HG03520 (cell line): ENCODE data around the gene SELP.

Experiments
- ATAC-seq: cut with Tn5 transposase; IDR thresholded peaks from one replicate; pipeline ENCODE4 v1.9.1; 2021; ENCODE audit warnings: mild to moderate bottlenecking, moderate library complexity; ENCODE audit not compliant: unreplicated experiment

Gene SELP

DNA sequence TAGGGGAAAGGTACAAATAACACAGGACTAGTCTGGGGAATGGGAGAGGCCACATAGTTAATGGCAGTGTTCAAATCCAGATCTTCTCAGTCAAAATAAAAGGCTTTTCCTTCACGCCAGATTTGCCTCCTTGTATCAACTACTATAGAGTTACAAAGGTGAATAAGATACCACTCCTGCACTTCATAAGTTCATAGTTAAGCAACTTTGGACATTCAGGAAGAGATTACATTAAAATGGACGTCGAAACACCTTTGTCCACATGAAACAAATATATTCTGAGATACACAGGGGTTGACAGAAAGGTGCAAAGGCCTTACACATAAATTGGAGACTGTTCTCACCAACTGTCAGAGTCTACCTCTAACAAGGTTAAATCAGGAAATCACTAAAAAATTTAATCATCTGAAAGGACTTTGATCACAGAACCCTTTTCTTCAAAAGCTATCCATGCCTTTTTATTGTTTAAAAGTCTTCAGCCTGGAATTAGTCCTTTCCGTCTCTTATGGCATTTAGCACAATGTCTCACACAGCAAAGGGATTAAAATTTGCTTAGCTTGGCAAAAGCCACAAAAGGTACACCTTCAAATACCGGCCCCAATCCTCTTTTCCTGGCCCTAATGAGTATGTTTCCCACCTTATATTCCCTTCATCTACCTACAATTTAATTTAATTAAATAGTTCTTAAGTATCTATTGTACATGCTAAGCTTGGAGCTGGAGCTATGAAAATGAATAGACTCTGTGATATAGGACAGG lies 51.8 kb downstream of the SELP start:
- ATAC-seq = no peak

DNA sequence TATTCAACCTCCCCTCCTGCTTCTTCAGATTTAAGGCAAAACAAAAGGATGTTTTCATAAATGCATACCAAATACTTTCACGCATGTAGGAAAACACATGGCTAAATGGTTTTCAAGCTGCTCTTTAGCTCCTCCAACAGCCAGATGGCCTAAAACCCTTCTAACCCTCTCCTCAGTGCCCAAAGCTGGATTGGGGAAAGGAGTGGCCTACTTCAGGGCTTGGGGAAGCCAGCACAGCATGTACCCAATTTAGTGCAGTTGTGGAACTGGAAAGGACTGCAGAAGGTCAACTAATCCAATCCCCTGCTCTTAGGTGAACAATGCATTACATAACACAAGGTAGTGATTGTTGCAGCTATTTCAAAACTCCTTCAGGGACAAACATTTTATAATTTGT lies 53.0 kb downstream of the SELP start:
- ATAC-seq = no peak

- ATAC-seq = no peak
Observed at GRCh38 chr1:169576241-169576934, 53.5 kb downstream of the SELP start.

DNA sequence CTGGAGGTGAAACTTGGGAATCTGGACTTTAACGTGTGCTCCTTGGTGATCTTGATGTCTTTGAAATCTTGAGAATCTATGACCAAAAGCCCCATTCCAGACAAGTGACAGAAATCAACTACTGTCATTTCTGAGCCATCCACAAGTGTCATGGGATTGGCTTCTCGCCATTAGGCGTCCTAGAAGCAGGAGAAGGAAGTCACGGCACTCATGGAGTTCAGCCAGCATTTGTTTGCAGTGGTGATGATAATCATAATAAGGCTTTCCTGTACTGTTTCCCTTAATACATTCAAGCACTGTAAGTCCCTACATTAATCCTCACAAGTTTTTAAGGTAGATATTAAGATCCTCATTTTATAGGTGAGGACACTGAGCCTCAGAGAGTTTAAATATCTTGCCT lies 55.6 kb downstream of the SELP start:
- ATAC-seq = no peak

GRCh38 chr1:169572187-169572586 lies 57.7 kb downstream of the SELP start:
- ATAC-seq = no peak

DNA sequence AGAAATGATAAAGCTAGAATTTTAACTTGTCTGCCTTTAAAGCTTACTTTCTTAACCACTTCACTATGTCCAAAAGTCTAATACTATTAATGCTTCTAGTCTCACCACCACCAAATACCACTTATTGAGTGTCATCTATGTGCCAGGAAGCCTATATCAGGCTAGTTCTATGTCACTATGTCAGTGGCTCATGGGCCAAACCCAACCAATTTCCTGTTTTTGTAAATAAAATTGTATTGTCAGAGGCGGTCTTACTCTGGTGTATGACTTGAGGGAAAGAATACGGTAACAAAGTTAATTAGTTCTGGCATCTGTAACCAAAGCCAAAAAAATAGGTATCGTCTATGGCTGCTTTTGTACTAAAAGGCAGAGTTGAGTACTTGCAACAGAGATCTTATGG lies 58.5 kb downstream of the SELP start:
- ATAC-seq = no peak

DNA sequence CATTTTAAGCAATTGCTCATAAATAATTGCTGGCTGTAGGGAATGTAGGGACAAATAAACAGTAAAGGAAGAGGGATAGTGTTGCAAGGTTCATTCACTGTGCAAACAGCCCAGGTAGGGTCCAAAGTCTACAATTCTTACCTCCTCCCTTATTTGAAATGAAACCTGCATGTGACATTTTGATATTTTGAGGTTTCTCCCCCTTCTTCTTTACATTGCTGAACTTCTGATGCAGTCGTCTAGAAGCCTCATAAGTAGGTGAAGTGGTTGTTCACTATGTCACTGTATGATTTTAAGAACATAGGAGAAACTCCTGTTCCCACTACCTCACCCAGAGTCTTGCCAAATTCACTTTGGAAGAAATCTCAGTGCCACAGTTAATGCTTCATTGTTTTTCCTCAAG lies 59.8 kb downstream of the SELP start:
- ATAC-seq = no peak

DNA sequence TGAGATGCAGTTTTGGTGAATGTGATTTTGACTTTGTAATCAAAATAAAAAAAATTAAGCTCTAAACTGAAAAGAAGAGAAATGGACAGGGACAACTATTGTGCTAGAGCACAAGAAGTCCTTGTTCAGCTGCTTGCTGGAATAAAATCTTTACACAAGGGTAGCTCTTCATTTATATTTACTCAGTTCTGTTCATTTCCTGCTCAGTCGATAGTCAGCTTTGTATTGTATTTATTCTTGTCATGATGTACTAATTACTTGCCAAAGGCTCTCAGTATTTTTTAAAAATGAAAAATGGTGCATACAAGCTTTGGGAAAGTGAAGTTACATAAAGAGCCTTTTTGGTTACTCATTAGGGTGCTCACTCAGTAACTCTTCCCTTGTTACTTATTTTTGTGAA lies 61.4 kb downstream of the SELP start:
- ATAC-seq = no peak

DNA sequence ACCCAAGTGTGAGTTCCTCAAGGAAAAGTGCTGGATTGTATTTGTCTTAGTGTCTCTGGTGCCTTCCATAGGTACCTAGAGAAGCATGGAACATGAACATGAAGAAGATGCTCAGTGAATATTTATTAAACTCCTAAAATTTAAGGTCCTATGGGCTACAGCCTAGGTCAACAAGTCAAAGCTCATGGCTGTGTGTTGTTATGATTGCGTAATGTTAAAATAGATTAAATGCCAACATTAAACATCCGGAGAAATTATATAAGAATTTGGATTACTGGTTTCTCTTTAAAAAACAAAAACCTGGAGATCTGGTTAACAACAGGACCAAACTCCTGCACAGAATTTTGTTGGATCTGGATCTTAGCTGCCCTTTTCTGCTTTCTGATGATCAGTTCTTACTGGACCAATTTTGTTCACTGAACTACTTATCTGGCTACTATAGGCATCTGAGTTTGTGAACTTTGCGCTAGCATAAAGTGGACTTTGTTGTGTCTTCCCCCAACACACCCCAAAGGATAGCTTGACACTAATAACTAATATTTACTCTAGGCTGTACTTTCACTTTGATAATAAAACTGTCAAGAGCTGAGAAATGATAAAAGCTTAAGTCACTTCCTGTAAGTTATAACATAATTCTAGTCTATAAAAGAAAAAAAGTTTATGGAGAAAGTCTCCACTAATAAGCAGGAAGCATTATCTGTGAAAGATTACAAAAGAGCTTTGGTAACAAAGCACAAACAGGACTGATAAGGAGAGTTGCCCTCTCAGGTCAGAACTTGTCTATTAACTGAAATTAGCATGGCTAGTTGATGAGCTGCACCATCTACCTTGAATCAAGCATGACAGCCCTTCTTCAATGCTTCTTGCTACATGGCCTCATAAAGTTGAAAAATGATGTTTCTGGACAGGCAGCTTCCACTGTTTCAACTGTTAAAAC lies 64.3 kb downstream of the SELP start:
- no peak for ATAC-seq

- no peak for ATAC-seq
Observed at GRCh38 chr1:169563650-169564049, 66.3 kb downstream of the SELP start.

DNA sequence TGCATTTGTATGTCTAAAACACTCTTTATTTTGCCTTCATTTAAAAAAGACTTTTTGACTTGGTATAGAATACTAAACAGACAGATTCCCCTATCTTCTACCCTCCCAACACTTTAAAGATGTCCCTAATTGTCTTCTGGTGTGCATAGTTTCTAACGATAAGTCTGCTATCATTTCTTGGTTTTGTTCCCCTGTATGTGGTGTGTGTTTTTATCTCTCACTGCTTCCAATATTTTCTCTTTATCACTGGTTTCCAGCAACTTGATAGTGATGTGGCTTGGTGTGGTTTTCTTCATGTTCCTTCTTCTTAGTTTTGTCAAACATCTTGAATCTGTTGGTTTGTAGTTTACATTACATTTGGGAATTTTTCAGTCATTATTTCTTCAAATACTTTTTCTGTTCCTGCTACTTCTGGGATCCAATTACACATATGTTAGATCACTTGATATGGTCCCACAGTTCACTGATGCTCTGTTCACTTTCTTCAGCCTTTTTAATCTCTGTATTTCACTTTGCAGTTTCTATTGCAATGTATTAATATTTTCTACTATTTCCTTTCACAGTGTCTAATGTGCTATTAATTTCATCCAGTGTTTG lies 66.8 kb downstream of the SELP start:
- no peak for ATAC-seq

DNA sequence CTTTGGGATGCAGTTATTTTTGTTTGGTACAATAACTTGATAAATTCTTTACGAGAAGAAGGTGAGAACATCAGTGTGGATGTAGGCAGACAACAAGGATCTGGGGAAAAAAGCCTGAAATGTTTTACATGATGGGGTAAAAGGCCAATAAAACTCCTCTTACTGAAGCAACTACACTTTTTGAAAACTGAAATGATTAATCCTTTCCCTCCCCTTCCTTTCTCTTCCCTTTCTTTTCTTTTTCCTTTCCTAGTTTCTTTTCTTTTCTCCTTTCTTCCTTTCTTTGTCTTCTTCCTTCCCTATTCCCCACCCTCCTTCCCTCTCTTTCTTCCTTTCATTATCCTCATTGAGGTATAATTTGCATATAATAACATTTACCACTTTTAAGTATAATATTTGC lies 68.2 kb downstream of the SELP start:
- no peak for ATAC-seq

DNA sequence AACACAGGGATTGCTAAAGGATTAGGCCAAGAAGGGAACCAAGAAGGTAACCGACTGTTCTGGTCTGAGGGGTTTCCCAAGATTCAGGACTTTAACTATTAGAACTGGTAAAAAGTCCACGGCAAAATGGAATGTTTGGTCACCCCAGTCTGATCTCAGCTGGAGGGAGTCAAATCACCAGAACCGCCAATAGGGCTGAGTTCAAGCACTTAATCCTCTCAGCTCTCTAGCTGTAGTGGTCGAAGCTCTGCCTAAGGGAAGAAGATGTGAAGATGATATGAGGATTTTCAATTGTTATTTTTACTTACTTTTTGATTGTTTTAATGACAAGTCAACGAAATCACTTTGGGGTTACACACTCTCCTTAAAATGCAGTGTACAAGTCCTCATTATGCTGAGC lies 72.8 kb downstream of the SELP start:
- ATAC-seq = no peak

- ATAC-seq = no peak
Observed at GRCh38 chr1:169550294-169550693, 79.6 kb downstream of the SELP start.

- ATAC-seq = no peak
Observed at GRCh38 chr1:169548282-169548681, 81.6 kb downstream of the SELP start.

- ATAC-seq = peak; percentile 69
Observed at GRCh38 chr1:169546087-169546995, 83.6 kb downstream of the SELP start.

DNA sequence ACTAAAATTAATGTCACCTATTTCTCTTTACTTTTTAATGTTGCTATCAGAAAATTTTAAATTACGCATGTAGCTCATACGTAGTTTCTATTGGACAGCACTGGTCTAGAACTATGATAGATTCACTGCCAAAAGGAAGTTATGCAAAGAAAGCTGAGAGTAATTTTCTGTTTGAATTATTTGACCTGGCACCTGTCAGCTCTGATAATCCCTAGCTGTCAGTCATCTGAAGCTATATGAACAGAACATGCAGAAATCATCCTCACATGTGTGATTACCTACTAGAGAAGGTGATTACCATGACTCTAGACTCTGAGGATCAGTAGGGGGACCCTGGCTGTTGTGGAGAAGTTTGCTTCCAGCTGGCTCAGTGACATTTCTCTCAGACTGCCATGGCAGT lies 84.5 kb downstream of the SELP start:
- ATAC-seq = no peak

DNA sequence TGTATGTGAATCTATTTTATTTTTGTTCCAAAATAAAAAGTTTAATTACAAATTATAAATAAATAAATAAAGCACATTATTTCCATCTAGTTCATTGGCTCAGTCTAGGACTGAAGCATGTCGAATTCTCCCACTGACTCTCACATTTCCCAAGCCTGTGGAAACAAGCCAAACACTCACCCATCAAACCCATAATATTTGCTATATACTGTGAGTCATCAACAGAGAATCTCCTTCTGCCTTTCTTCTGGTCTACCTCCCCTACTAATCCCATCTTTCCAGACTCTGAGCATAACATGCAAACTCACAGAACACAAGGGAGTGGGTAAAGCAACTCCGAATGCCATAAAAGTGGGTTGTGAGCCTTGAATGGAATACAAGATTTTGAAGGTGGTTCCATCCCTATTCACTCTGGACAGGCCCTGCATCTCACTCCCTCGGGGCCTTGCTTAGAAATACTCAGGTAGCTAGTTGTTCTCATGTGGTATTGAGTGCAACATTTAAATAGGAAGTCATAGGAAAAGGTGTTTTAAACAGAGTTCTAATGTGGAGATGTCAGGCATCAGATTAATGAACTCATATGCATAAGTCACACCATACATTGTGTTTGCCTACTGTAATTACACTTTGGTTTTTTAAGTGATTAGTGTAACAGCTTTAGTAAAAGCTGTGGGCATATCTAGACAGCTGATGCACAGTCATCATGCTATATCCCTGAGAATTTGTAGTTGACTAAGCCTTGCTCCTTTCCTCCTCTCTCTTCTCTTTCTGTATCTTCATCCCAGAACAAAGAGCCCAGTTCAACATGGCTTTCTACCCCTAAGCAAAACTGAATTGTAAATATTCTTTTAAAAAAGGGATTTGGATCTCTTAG lies 90.7 kb downstream of the SELP start:
- ATAC-seq = no peak
